ENCODE results near the gene SPEM3. TPM values are rescaled to one million over a fixed set of nuclear protein-coding genes. Genes with fewer than 3 reads are reported as not detected.

Gene SPEM3
- total RNA-seq: not detected

GRCh38 chr17:7428557-7428956 lies at the start of gene SPEM3:
Gene SPEM3, plus strand, starts transcription at chr17:7428857. Its CDS starts 46 bp downstream, at chr17:7428903.
- DNase-seq: no peak

- no peak for DNase-seq
Observed at GRCh38 chr17:7379134-7379533, 49.5 kb upstream of the SPEM3 start.

GRCh38 chr17:7380321-7380720 lies 48.3 kb upstream of the SPEM3 start:
- DNase-seq: no peak

- DNase-seq: no peak
Observed at GRCh38 chr17:7380855-7381683, 47.6 kb upstream of the SPEM3 start, which contains the start of gene TNK1. Gene TNK1, plus strand, starts transcription at chr17:7381089. Its CDS starts 1,838 bp downstream, at chr17:7382927.

GRCh38 chr17:7382901-7383300 lies 45.8 kb upstream of the SPEM3 start:
- DNase-seq: no peak

- DNase-seq: no peak
Observed at GRCh38 chr17:7383371-7383741, 45.3 kb upstream of the SPEM3 start.

- no peak for DNase-seq
Observed at GRCh38 chr17:7383742-7384488, 44.7 kb upstream of the SPEM3 start.

- DNase-seq: no peak
Observed at GRCh38 chr17:7384489-7385081, 44.1 kb upstream of the SPEM3 start.

- no peak for DNase-seq
Observed at GRCh38 chr17:7388856-7389255, 39.8 kb upstream of the SPEM3 start.

- DNase-seq: no peak
Observed at GRCh38 chr17:7389924-7390910, 38.4 kb upstream of the SPEM3 start.

- DNase-seq: no peak
Observed at GRCh38 chr17:7391307-7391706, 37.4 kb upstream of the SPEM3 start.

GRCh38 chr17:7392696-7393612 lies 35.7 kb upstream of the SPEM3 start:
- DNase-seq: no peak

- DNase-seq: no peak
Observed at GRCh38 chr17:7393613-7394451, 34.8 kb upstream of the SPEM3 start.

GRCh38 chr17:7394452-7395191 lies 34.0 kb upstream of the SPEM3 start, which contains the start of gene PLSCR3:
Gene PLSCR3, minus strand, starts transcription at chr17:7394525. Its CDS starts 415 bp downstream, at chr17:7394110.
- peak; percentile 54 for DNase-seq

- no peak for DNase-seq
Observed at GRCh38 chr17:7396147-7396546, 32.5 kb upstream of the SPEM3 start.

GRCh38 chr17:7398612-7399011 lies 30.0 kb upstream of the SPEM3 start:
- DNase-seq: no peak

- peak; percentile 59 for DNase-seq
Observed at GRCh38 chr17:7403043-7403726, 25.5 kb upstream of the SPEM3 start.

GRCh38 chr17:7403727-7403976 lies 25.0 kb upstream of the SPEM3 start:
- DNase-seq: no peak

Data from skin of body (tissue), 2 donors.